Measurements from ENCODE around the gene UBASH3A. TPM values are rescaled to one million over a fixed set of nuclear protein-coding genes. Genes with fewer than 3 reads are reported as not detected.

UBASH3A gene
- total RNA-seq, 4 donors from 2014 or later: 0.40 TPM; not detected in 3

DNA sequence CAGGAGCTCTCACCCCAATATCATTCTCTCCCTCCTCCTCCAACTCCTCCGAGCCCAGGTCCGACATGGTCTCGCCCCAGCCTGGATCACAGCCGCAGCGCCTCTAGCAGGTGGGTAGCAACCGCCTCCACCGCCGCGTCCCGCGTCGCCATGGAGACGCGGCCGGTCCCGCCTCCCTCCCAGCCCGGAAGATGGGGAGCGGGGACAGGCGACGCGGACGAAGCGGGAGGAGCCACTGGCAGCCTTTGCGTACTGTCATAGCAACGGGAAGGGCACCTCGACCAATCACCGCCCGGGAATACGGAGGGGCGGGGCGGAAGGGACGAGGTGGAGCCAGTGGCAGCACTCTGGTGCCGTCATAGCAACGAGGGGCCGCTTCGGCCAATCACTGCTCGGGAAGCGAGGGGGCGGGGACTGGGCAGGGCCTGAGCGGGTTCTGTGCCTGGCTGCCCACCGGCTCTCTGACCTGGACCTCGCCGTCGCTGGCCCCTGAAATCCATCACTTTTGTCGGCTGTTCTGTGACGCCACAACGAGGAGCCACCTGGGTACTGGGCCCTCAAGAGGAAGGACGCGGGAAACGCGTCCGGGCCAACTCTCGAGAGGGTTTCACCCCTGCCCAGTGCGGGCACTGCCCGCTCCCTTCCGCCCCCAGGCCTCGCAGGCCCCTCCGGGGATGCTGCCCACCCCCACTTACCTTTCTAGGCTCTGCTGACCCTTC, 92.6 kb downstream of the UBASH3A start, which contains the start of gene RSPH1:
Gene RSPH1, minus strand, starts transcription at position 105 of the 719 bp plus-strand sequence. Its CDS starts 38 bp downstream, at position 67.
- Histone ChIP-seq H3K9me3 (no peaks in the 10 kb centered on the region), H3K4me3 (peak within 1 kb of the TSS; percentile 39 to 68), H3K27ac (peak within 1 kb of the TSS; percentile 48 to 93 (median 90)), H3K36me3 (no peaks in the 10 kb centered on the region), H3K27me3 (no peaks in the 10 kb centered on the region), H3K4me1 (peaks cover 0 to 16% (median 0%) of the 10 kb centered on the region in 3 donors)
- no CpG with 5 or more reads among the region's 58 CpGs for WGBS, 2 donors (ENCODE audit: low coverage in 1 of 2)
- ATAC-seq: peak; percentile 99
- TF ChIP-seq POLR2A (IDR thresholded peaks at IDR 0.05) (peak; percentile 59 to 72), POLR2AphosphoS5 (IDR thresholded peaks at IDR 0.05) (peak; percentile 78), EP300 (IDR thresholded peaks at IDR 0.05) (no peak)
- TF ChIP-seq, protein P1, sequence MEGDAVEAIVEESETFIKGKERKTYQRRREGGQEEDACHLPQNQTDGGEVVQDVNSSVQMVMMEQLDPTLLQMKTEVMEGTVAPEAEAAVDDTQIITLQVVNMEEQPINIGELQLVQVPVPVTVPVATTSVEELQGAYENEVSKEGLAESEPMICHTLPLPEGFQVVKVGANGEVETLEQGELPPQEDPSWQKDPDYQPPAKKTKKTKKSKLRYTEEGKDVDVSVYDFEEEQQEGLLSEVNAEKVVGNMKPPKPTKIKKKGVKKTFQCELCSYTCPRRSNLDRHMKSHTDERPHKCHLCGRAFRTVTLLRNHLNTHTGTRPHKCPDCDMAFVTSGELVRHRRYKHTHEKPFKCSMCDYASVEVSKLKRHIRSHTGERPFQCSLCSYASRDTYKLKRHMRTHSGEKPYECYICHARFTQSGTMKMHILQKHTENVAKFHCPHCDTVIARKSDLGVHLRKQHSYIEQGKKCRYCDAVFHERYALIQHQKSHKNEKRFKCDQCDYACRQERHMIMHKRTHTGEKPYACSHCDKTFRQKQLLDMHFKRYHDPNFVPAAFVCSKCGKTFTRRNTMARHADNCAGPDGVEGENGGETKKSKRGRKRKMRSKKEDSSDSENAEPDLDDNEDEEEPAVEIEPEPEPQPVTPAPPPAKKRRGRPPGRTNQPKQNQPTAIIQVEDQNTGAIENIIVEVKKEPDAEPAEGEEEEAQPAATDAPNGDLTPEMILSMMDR (IDR thresholded peaks at IDR 0.05): peak in 1 of 4 experiments; percentile 9

DNA sequence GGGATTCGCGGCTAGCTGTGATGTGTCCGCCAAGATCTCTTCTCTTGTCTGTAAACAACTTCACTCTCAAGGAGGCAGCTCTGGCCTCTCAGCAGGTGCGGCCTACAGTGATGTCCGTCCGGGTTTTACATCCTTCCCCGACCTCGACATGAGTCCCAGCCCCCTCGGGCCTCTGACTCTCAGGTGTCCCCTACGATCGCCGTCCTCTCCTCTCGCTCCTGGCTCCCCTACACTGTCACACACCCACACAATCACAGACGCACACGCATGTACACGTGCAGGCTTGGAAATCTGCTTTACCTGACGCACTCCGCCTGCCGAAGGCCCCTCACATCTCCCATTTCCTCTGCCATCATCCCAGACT, 93.1 kb downstream of the UBASH3A start:
- Histone ChIP-seq H3K4me3 (peak overlapping the region; percentile 39 to 68), H3K4me1 (peaks cover 0 to 16% (median 0%) of the 10 kb centered on the region in 3 donors), H3K36me3 (no peaks in the 10 kb centered on the region), H3K9me3 (no peaks in the 10 kb centered on the region), H3K27me3 (no peaks in the 10 kb centered on the region), H3K27ac (peak overlapping the region; percentile 48 to 93 (median 90))
- WGBS, 2 donors (ENCODE audit: low coverage in 1 of 2): 21 to 25% methylated on average over 13 to 14 of the region's 19 CpGs
- peak; percentile 6 for ATAC-seq
- TF ChIP-seq EP300 (IDR thresholded peaks at IDR 0.05) (no peak), POLR2A (IDR thresholded peaks at IDR 0.05) (no peak), POLR2AphosphoS5 (IDR thresholded peaks at IDR 0.05) (no peak)
- TF ChIP-seq, protein P1 (IDR thresholded peaks at IDR 0.05): no peak

Small RNA genes lying within 50 kb of the gene (small RNA-seq; reads per million reads assigned to genes)
- gene RNU6-1149P: 0 reads per million in 4 donors

Other genes with a start within 250 kb of the UBASH3A start
- 10 to 100 TPM; 15.9 to 21.8 (median 18.0) TPM for gene ABCG1, start 184.8 kb upstream of the UBASH3A start, total RNA-seq
- gene TFF3, start 88.5 kb upstream of the UBASH3A start, total RNA-seq: 10 to 100 TPM in 2 of 4 donors, 1 to 10 TPM in 2; 6.4 to 18.2 (median 10.5) TPM
- gene TFF2, start 52.9 kb upstream of the UBASH3A start, total RNA-seq: not detected
- not detected for gene TFF1, start 37.4 kb upstream of the UBASH3A start, total RNA-seq
- under 1 TPM in 1 of 4 donors, not detected in 3; 0.52 TPM for gene TMPRSS3, start 7.8 kb upstream of the UBASH3A start, total RNA-seq
- gene RSPH1, start 92.3 kb downstream of the UBASH3A start, total RNA-seq: 1 to 10 TPM in 2 of 4 donors, under 1 TPM in 1, not detected in 1; 0.99 to 1.9 (median 1.9) TPM
- 1 to 10 TPM; 3.7 to 7.8 (median 4.3) TPM for gene SLC37A1, start 110.0 kb downstream of the UBASH3A start, total RNA-seq
- gene PDE9A, start 249.7 kb downstream of the UBASH3A start, total RNA-seq: 10 to 100 TPM; 10.6 to 83.2 (median 28.5) TPM